PC-3 (cell line): ENCODE data around the gene SUN1. TPM values are rescaled to one million over a fixed set of nuclear protein-coding genes. Genes with fewer than 3 reads are reported as not detected.

Source experiments
- ATAC-seq: fragments of 200-7000 bp; cut with Tn5 transposase; 2 replicates; pipeline ENCODE4 v1.9.1; 2020; ENCODE audit warnings: mild to moderate bottlenecking, moderate library complexity
- BruUV-seq: library from RNA; stranded (reverse); fragments of 400-500 nt; replicated peaks from 2 replicates; lab custom pipeline; 2021; lab: Mats Ljungman, UMichigan
- CTCF ChIA-PET: fragments of 300-600 bp; sonication (Branson Sonifier 250); formaldehyde crosslinking; loops from one replicate; lab custom pipeline; 2022; ENCODE audit warnings: antibody characterized with exemption; lab: Charles Lee
- POLR2A ChIA-PET: fragments of 300-600 bp; sonication (Branson Sonifier 250); formaldehyde crosslinking; loops from one replicate; lab custom pipeline; 2022; ENCODE audit warnings: antibody characterized with exemption; ENCODE audit not compliant: unreplicated experiment; lab: Charles Lee
- DNase-seq: peaks from one replicate; pipeline ENCODE4 v3.0.0-alpha.2; 2015
- H2AFZ ChIP-seq: fragments of 300-600 bp; sonication (generic); 2 replicates; pipeline ENCODE4 v1.6.0; 2016; ENCODE audit warnings: antibody characterized with exemption, low read length
- H3F3A ChIP-seq: fragments of 300-600 bp; sonication (generic); one replicate; pipeline ENCODE4 v1.6.0; 2017; ENCODE audit warnings: antibody characterized with exemption, low read length, control low read depth, mild to moderate bottlenecking; ENCODE audit not compliant: unreplicated experiment
- H3K27ac ChIP-seq: fragments of 300-600 bp; sonication (generic); 2 replicates; pipeline ENCODE4 v1.5.1; 2016; ENCODE audit warnings: mild to moderate bottlenecking, low read length
- H3K27me3 ChIP-seq: fragments of 300-600 bp; sonication (generic); 2 replicates; pipeline ENCODE4 v1.6.1; 2016; ENCODE audit warnings: low read length, mixed read lengths
- H3K36me3 ChIP-seq: fragments of 300-600 bp; sonication (generic); 2 replicates; pipeline ENCODE4 v1.6.1; 2016; ENCODE audit warnings: low read depth, mixed run types, low read length, mixed read lengths
- H3K4me1 ChIP-seq: fragments of 300-600 bp; sonication (generic); 2 replicates; pipeline ENCODE4 v1.5.1; 2016; ENCODE audit warnings: low read length; ENCODE audit not compliant: insufficient read depth
- H3K4me2 ChIP-seq: fragments of 300-600 bp; sonication (generic); 2 replicates; pipeline ENCODE4 v1.6.0; 2016; ENCODE audit warnings: low read length
- H3K4me3 ChIP-seq: fragments of 300-600 bp; sonication (generic); 2 replicates; pipeline ENCODE4 v1.5.1; 2016; ENCODE audit warnings: mild to moderate bottlenecking, low read length, mixed read lengths
- H3K79me2 ChIP-seq: fragments of 300-600 bp; sonication (generic); 2 replicates; pipeline ENCODE4 v1.6.1; 2017; ENCODE audit warnings: low read length, mixed read lengths
- H3K9ac ChIP-seq: fragments of 300-600 bp; sonication (generic); 2 replicates; pipeline ENCODE4 v1.6.0; 2016; ENCODE audit warnings: mild to moderate bottlenecking, low read length
- H3K9me2 ChIP-seq: fragments of 300-600 bp; sonication (generic); replicated peaks from 2 replicates; pipeline ENCODE4 v1.6.1; 2016; ENCODE audit warnings: mixed run types, low read length, mixed read lengths
- H3K9me3 ChIP-seq: fragments of 300-600 bp; sonication (generic); 2 replicates; pipeline ENCODE4 v1.6.1; 2016; ENCODE audit warnings: low read length, mixed read lengths
- H4K20me1 ChIP-seq: fragments of 300-600 bp; sonication (generic); 2 replicates; pipeline ENCODE4 v1.6.1; 2016; ENCODE audit warnings: low read length, mixed read lengths
- CTCF ChIP-seq: fragments of 300-600 bp; sonication (generic); conservative IDR thresholded peaks from 2 replicates; pipeline ENCODE4 v1.5.1; 2017; ENCODE audit warnings: antibody characterized with exemption, low read depth, mild to moderate bottlenecking, low read length
- EZH2 ChIP-seq: fragments of 300-600 bp; sonication (generic); IDR thresholded peaks from one replicate; pipeline ENCODE4 v1.6.1; 2017; ENCODE audit warnings: antibody characterized with exemption, mild to moderate bottlenecking, low read length; ENCODE audit not compliant: unreplicated experiment
- EZH2phosphoT487 ChIP-seq: fragments of 300-600 bp; sonication (generic); IDR thresholded peaks from 2 replicates; pipeline ENCODE4 v1.6.1; 2018; ENCODE audit warnings: mild to moderate bottlenecking, antibody characterized with exemption, low read length, borderline replicate concordance
- intact Hi-C: fragments of 100-400 bp; cut with micrococcal nuclease; formaldehyde crosslinking; loops from 2 replicates; pipeline ENCODE4 v1.9.0; 2023
- total RNA-seq: library from RNA; depleted of rRNA; stranded (reverse); fragments of >200 nt; gene quantifications from 2 replicates; pipeline ENCODE4 v1.2.3, GENCODE V29; 2014

SUN1 gene
- total RNA-seq, 1 experiment from 2014 or later: 92.5 TPM

DNA sequence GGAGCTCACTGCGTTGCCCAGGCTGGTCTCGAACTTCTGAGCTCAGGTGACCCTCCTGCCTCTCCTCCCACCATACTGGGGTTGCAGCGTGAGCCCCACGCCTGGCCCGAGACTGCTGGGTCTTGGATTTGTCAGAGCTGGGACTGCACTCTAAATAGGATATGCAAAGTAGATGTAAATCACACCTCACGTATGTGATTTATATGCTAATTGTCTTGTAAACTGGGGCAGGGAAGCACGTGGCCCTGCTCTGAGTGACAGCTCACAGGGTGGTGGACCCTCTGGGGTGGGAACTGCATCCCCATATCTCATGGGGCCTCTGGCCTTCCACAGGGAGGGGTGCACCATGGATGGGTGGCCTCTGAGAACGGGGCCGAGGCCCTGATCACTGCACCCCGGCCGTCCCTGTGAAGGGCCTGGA is 78.2 kb downstream of the SUN1 start:
- no peak overlapping the region for H3K4me3 ChIP-seq
- no peak overlapping the region for H3K9ac ChIP-seq
- no TSS peak for BruUV-seq
- H3K27me3 ChIP-seq: no peaks in the 10 kb centered on the region
- no peak overlapping the region for H3K27ac ChIP-seq
- no peak for TF ChIP-seq EZH2phosphoT487
- TF ChIP-seq EZH2: no peak
- no peak for TF ChIP-seq CTCF
- ChIA-PET POLR2A (interaction anchor here (0.5 kb wide), 1 partner anchor 192 kb away, joined by 4 read pairs; no protein-coding TSS in a partner anchor), CTCF (no interaction called here)
- H3K4me2 ChIP-seq: no peak overlapping the region
- no peaks in the 10 kb centered on the region for H3K36me3 ChIP-seq
- intact Hi-C loops: no loop called here
- H4K20me1 ChIP-seq: no peaks in the 10 kb centered on the region
- no peak overlapping the region for H2AFZ ChIP-seq
- DNase-seq (no peak), ATAC-seq (no peak)
- H3K79me2 ChIP-seq: no peaks in the 10 kb centered on the region
- H3K9me2 ChIP-seq: no peaks in the 10 kb centered on the region
- H3K4me1 ChIP-seq: peaks cover 12% of the 10 kb centered on the region
- no peaks in the 10 kb centered on the region for H3K9me3 ChIP-seq
- H3F3A ChIP-seq: no peaks in the 10 kb centered on the region

GRCh38 chr7:910931-911431 is 78.7 kb downstream of the SUN1 start:
- H3K4me2 ChIP-seq: no peak overlapping the region
- H2AFZ ChIP-seq: no peak overlapping the region
- H3K27me3 ChIP-seq: no peaks in the 10 kb centered on the region
- no peaks in the 10 kb centered on the region for H3K9me3 ChIP-seq
- no peaks in the 10 kb centered on the region for H3F3A ChIP-seq
- ChIA-PET POLR2A (interaction anchor here (0.5 kb wide), 1 partner anchor 191 kb away, joined by 4 read pairs; no protein-coding TSS in a partner anchor), CTCF (no interaction called here)
- no peak overlapping the region for H3K4me3 ChIP-seq
- H3K9ac ChIP-seq: no peak overlapping the region
- no TSS peak for BruUV-seq
- no peaks in the 10 kb centered on the region for H3K9me2 ChIP-seq
- TF ChIP-seq EZH2 (no peak), CTCF (no peak), EZH2phosphoT487 (no peak)
- H3K4me1 ChIP-seq: peaks cover 12% of the 10 kb centered on the region
- H3K36me3 ChIP-seq: no peaks in the 10 kb centered on the region
- H3K27ac ChIP-seq: no peak overlapping the region
- DNase-seq (no peak), ATAC-seq (no peak)
- no peaks in the 10 kb centered on the region for H4K20me1 ChIP-seq
- intact Hi-C loops: no loop called here
- no peaks in the 10 kb centered on the region for H3K79me2 ChIP-seq

DNA sequence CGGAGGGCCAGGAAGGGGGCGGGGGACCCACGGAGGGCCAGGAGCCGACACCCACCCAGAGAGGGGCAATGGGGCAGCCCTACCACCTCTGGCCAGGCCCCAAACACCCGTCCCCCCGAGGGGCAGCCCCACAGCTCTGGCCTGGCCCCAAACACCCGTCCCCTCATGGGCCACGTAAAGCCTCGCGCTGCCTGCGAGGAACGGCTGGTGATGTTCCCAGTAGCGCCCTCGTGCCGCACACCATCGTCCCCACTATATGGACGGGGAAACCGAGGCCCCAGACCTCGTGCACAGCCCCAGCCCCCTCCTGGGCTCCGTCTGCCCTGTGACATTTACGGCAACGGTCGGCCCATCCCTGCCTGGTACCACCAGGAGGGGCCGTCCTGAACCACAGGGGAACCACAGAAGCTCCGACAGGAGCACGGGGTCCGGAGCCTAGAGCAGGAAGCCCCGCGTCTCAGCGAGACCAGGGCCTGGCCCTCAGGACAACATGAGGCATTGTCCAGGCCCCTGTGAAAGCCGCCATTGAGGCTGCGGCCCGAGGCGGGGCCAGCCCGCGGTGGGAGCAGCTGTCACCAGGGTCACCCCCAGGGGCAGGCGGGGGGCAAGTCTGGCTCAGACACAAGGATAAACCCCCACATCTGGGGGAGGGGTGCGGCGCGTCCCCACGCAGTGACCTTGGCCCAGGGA is 79.7 kb downstream of the SUN1 start:
- TF ChIP-seq EZH2 (no peak), EZH2phosphoT487 (no peak), CTCF (no peak)
- ChIA-PET CTCF (no interaction called here), POLR2A (no interaction called here)
- Histone ChIP-seq H3K4me2 (no peak overlapping the region), H3K9ac (no peak overlapping the region), H3K36me3 (no peaks in the 10 kb centered on the region), H3K9me2 (no peaks in the 10 kb centered on the region), H3K4me1 (peaks cover 12% of the 10 kb centered on the region), H3K9me3 (no peaks in the 10 kb centered on the region), H3K79me2 (no peaks in the 10 kb centered on the region), H2AFZ (no peak overlapping the region), H3K4me3 (no peak overlapping the region), H3K27ac (no peak overlapping the region), H3K27me3 (no peaks in the 10 kb centered on the region), H4K20me1 (no peaks in the 10 kb centered on the region), H3F3A (no peaks in the 10 kb centered on the region)
- ATAC-seq (no peak), DNase-seq (no peak)
- BruUV-seq: no TSS peak
- intact Hi-C loops: no loop called here
